HEK293T (cell line): Measurements from ENCODE around the gene ERC2.

Experiments
- CTCF ChIA-PET: fragments of 350-600 bp; formaldehyde crosslinking; extraction: SDS; loops from one replicate; lab custom pipeline; 2021; ENCODE audit warnings: antibody characterized with exemption, inconsistent platforms; lab: Yijun Ruan, JAX
- POLR2A ChIA-PET: fragments of 350-600 bp; formaldehyde crosslinking; extraction: SDS; loops from one replicate; lab custom pipeline; 2020; ENCODE audit warnings: antibody characterized with exemption, inconsistent platforms; lab: Yijun Ruan, JAX
- DNase-seq: peaks from one replicate; pipeline ENCODE4 v3.0.0; 2012; ENCODE audit warnings: mixed read lengths; ENCODE audit errors: extremely low spot score
- ARNT ChIP-seq: fragments of 450-650 bp; IDR thresholded peaks from 2 replicates; pipeline ENCODE4 v1.6.1; 2017; ENCODE audit warnings: mild to moderate bottlenecking
- BHLHE40 ChIP-seq: fragments of 450-650 bp; IDR thresholded peaks from 2 replicates; pipeline ENCODE4 v1.6.1; 2016; ENCODE audit warnings: mild to moderate bottlenecking, moderate library complexity, borderline replicate concordance
- CTBP1 ChIP-seq: fragments of 450-650 bp; IDR thresholded peaks from 2 replicates; pipeline ENCODE4 v1.6.1; 2016; ENCODE audit warnings: borderline replicate concordance
- ELF4 ChIP-seq: fragments of 450-650 bp; IDR thresholded peaks from 2 replicates; pipeline ENCODE4 v1.6.1; 2017; ENCODE audit warnings: antibody characterized with exemption
- FOXA1 ChIP-seq: fragments of 450-650 bp; IDR thresholded peaks from 2 replicates; pipeline ENCODE4 v1.6.1; 2016; ENCODE audit warnings: mild to moderate bottlenecking
- FOXK2 ChIP-seq: fragments of 450-650 bp; IDR thresholded peaks from 2 replicates; pipeline ENCODE4 v1.6.1; 2016; ENCODE audit warnings: mild to moderate bottlenecking
- FOXM1 ChIP-seq: fragments of 450-650 bp; IDR thresholded peaks from 2 replicates; pipeline ENCODE4 v1.6.1; 2017; ENCODE audit warnings: mild to moderate bottlenecking, borderline replicate concordance
- HDGF ChIP-seq: fragments of 450-650 bp; IDR thresholded peaks from 2 replicates; pipeline ENCODE4 v1.6.1; 2017; ENCODE audit warnings: antibody characterized with exemption, borderline replicate concordance
- L3MBTL2 ChIP-seq: fragments of 450-650 bp; conservative IDR thresholded peaks from 2 replicates; pipeline ENCODE4 v1.6.1; 2016; ENCODE audit warnings: mild to moderate bottlenecking
- LEF1 ChIP-seq: fragments of 450-650 bp; IDR thresholded peaks from 2 replicates; pipeline ENCODE4 v1.6.1; 2017; ENCODE audit warnings: mild to moderate bottlenecking, borderline replicate concordance
- NFRKB ChIP-seq: fragments of 450-650 bp; IDR thresholded peaks from 2 replicates; pipeline ENCODE4 v1.6.1; 2016; ENCODE audit warnings: mild to moderate bottlenecking, moderate library complexity
- SP1 ChIP-seq: fragments of 450-650 bp; IDR thresholded peaks from 2 replicates; pipeline ENCODE4 v1.6.1; 2017
- SUZ12 ChIP-seq: fragments of 450-650 bp; IDR thresholded peaks from 2 replicates; pipeline ENCODE4 v1.6.1; 2016; ENCODE audit warnings: mild to moderate bottlenecking
- TARDBP ChIP-seq: fragments of 450-650 bp; IDR thresholded peaks from 2 replicates; pipeline ENCODE4 v1.6.1; 2016
- ZNF384 ChIP-seq: fragments of 450-650 bp; IDR thresholded peaks from 2 replicates; pipeline ENCODE4 v1.6.1; 2016
- TF ChIP-seq, protein P1 (sequence below): fragments of 450-650 bp; IDR thresholded peaks from 2 replicates; pipeline ENCODE4 v1.6.1; 2016

Gene ERC2

DNA sequence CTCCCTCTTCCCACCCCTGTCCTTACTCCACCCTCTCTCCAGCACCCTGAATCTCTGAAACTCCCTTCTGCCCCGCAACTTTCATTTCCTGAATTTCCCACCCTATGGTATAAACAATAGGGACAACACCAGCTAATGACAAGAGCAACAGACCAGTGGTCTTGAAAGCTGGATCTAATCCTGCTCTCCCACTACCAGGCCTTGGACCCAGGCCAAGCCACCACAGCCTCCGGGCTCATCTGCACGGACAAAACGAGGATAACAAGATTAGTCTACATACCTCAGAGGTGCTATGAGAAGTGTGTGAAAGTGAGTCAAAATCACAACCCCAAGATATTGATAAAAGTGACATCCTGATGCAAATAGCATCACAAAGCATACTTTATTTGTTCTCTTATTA is 128.6 kb downstream of the ERC2 start:
- ChIA-PET CTCF (interaction anchor here (0.7 to 2.6 kb wide), 5 partner anchors 23 to 159 kb away, joined by 3 to 12 read pairs (median 4); no protein-coding TSS in a partner anchor), POLR2A (no interaction called here)
- DNase-seq: no peak
- no peak for TF ChIP-seq ZNF384

DNA sequence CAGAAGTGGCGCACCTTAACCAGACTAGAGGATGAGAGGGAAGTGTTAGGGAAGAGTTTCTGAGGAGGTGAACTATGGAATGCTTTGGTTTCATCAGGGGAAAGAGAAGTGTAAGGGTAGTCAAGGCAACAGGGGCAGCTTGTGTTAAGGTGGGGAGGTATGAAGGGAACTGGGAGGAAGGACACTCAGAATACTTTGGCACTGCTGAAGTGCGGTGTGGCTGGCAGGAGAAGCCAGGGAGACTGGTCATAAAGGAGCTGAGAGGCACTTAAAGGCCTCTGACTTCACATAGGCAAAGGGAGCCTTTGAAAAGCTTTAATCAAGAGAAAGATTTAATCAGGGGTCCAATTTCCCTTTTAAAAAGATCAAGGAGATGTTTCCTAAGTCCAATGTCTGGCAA is 129.0 kb downstream of the ERC2 start:
- no peak for DNase-seq
- ChIA-PET CTCF (interaction anchor here (2.6 kb wide), 1 partner anchor 108 kb away, joined by 12 read pairs; no protein-coding TSS in a partner anchor), POLR2A (no interaction called here)
- TF ChIP-seq FOXA1: no peak
- TF ChIP-seq ARNT: no peak
- no peak for TF ChIP-seq SUZ12
- TF ChIP-seq BHLHE40: no peak
- no peak for TF ChIP-seq CTBP1
- TF ChIP-seq LEF1: no peak
- TF ChIP-seq ZNF384: no peak
- no peak for TF ChIP-seq ELF4
- no peak for TF ChIP-seq SP1
- TF ChIP-seq L3MBTL2: no peak
- TF ChIP-seq TARDBP: no peak

DNA sequence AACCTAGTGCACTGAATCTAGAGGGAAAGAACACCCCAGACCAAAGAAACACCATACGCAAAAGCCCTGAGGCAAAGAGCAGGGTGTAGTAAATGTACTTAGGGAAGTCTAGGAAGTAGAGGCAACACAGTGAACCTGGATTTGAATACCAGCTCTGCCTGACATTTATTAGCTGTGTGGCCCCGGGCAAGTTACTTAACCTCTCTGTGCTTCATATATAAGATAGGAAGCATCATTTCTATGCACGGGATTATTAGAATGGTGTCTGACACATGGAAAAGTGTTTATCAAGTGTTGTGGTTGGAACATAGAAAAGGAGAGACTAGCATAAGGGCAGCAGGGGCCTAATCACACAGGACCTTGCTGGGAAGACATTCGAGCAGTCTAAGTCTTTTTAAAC is 132.2 kb downstream of the ERC2 start:
- TF ChIP-seq NFRKB (no peak), CTBP1 (no peak), FOXM1 (no peak), FOXK2 (no peak), TARDBP (no peak), ARNT (no peak), ELF4 (no peak)
- no peak for DNase-seq
- ChIA-PET CTCF (no interaction called here), POLR2A (no interaction called here)

DNA sequence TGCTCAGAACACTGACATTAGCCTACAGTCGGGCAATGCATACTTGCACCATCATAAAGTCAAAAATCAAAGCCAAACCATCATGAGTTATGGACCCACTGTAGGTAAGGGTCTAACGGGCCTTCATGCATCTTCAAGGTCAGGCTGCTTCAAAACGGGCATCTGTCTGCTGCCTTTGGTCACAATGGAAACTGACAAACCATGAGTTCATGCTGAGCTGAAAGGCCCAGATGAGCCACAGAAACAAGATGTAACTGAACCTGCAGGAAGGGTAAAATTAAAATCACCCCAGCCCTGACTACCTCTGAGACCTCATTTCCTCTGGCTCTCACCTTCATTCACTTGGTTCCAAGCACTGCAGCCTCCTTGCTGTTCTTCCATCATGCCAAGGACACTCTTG is 143.8 kb downstream of the ERC2 start:
- DNase-seq: no peak
- no peak for TF ChIP-seq SUZ12
- CTCF ChIA-PET: interaction anchor here (0.6 to 0.7 kb wide), 2 partner anchors 22 to 683 kb away, joined by 3 to 4 read pairs; no protein-coding TSS in a partner anchor
- POLR2A ChIA-PET: no interaction called here

DNA sequence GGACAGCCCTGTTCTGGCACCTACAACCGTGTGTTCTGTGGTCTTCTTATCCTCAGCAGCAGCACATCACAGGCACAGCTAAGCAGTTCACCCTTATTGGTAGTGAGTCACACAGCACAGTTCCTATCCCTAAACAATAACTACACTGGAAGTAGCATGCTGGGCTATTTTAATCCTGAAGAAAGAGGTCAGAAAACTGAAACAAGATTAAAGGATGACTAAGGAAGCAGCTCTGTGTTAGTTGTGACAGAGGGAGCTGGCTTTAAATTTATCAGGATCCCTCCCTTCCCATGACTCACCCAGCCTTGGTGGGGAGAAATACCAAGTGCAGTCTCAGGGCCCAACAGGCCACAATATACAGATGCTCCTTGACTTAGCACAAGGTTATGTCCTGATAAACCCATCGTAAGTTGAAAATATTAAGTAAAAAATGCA is 144.3 kb downstream of the ERC2 start:
- CTCF ChIA-PET: interaction anchor here (0.6 to 0.7 kb wide), 2 partner anchors 23 to 684 kb away, joined by 3 to 4 read pairs; no protein-coding TSS in a partner anchor
- POLR2A ChIA-PET: no interaction called here
- TF ChIP-seq LEF1 (no peak), CTBP1 (no peak), FOXM1 (no peak), HDGF (no peak), FOXK2 (no peak), TARDBP (no peak)
- TF ChIP-seq, protein P1, sequence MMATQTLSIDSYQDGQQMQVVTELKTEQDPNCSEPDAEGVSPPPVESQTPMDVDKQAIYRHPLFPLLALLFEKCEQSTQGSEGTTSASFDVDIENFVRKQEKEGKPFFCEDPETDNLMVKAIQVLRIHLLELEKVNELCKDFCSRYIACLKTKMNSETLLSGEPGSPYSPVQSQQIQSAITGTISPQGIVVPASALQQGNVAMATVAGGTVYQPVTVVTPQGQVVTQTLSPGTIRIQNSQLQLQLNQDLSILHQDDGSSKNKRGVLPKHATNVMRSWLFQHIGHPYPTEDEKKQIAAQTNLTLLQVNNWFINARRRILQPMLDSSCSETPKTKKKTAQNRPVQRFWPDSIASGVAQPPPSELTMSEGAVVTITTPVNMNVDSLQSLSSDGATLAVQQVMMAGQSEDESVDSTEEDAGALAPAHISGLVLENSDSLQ: no peak
- DNase-seq: no peak

DNA sequence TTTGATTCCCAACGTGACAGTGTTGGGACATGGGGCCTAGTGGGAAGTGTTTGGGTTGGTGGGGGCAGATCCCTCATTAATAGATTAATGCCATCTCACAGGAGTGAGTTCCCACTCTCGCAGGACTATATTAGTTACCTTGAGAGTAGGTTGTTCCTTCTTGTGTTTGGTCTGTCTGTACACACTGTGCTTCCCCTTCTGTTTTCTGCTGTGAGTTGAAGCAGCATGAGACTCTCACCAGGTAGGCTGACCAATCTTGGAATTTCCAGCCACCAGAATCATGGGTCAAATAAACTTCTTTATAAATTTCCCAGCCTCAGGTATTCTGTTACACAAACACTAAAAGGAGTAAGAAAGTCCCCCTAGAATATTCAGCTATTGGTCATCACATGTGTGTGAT is 145.4 kb downstream of the ERC2 start:
- DNase-seq: no peak
- TF ChIP-seq BHLHE40: no peak
- TF ChIP-seq ELF4: no peak
- TF ChIP-seq FOXK2: no peak
- no peak for TF ChIP-seq HDGF
- ChIA-PET POLR2A (no interaction called here), CTCF (no interaction called here)

DNA sequence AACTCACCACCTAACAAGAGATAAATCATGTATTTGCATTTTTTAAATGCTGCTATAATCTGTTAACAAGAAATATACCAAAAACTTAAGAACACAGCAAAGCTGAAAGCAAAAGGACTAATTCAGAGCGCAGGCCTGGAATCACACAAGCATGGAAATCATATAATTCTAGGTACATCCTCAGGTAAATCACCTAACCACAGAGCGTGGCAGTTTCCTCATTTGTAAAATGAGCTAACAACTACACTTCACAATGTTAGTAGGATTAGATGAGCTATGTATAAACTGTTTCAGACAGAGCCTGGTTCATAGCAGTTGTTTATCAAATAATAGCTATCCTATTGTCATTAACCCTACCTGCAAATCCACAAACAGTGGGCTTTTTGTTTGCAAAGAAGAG is 146.4 kb downstream of the ERC2 start:
- no peak for DNase-seq
- ChIA-PET POLR2A (no interaction called here), CTCF (no interaction called here)
- TF ChIP-seq SUZ12: no peak
- no peak for TF ChIP-seq NFRKB
- no peak for TF ChIP-seq TARDBP
- no peak for TF ChIP-seq BHLHE40
- TF ChIP-seq ELF4: no peak
- no peak for TF ChIP-seq SP1
- no peak for TF ChIP-seq CTBP1
- TF ChIP-seq, protein P1: no peak
- no peak for TF ChIP-seq ZNF384
- no peak for TF ChIP-seq FOXA1
- TF ChIP-seq LEF1: no peak
- TF ChIP-seq L3MBTL2: no peak
- TF ChIP-seq ARNT: no peak
- no peak for TF ChIP-seq HDGF

DNA sequence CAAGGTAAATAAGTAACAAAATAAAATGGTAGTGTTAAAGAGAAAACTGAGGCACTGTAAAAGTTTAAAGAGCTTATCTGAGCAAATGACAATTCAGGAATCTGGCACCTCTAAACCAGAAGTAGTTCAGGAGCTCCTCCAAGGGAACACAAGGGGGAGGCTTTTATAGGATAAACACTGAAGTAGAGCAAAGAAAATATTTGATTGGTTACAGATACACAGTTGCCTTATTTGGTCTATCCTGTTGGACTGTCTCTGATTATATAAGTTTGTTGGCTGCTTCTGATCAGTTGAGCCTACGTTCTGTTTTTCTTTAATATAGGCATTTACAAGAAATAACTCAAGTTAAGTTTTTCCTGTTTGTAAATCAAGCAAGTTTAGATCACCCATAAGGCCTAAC is 146.9 kb downstream of the ERC2 start:
- ChIA-PET CTCF (no interaction called here), POLR2A (no interaction called here)
- no peak for DNase-seq
- TF ChIP-seq ARNT (no peak), LEF1 (no peak), TARDBP (no peak), ELF4 (no peak), BHLHE40 (no peak), FOXA1 (no peak), ZNF384 (no peak), FOXK2 (no peak), SP1 (no peak), SUZ12 (no peak), L3MBTL2 (no peak), HDGF (no peak), CTBP1 (no peak), NFRKB (no peak), FOXM1 (no peak)
- TF ChIP-seq, protein P1: no peak
